Glomerular visceral epithelial cell (primary cell): ENCODE results near the gene HVCN1.

Experiments
- DNase-seq: peaks from one replicate; pipeline ENCODE4 v3.0.0-alpha.2; 2016; ENCODE audit errors: extremely low spot score

The HVCN1 gene

DNA sequence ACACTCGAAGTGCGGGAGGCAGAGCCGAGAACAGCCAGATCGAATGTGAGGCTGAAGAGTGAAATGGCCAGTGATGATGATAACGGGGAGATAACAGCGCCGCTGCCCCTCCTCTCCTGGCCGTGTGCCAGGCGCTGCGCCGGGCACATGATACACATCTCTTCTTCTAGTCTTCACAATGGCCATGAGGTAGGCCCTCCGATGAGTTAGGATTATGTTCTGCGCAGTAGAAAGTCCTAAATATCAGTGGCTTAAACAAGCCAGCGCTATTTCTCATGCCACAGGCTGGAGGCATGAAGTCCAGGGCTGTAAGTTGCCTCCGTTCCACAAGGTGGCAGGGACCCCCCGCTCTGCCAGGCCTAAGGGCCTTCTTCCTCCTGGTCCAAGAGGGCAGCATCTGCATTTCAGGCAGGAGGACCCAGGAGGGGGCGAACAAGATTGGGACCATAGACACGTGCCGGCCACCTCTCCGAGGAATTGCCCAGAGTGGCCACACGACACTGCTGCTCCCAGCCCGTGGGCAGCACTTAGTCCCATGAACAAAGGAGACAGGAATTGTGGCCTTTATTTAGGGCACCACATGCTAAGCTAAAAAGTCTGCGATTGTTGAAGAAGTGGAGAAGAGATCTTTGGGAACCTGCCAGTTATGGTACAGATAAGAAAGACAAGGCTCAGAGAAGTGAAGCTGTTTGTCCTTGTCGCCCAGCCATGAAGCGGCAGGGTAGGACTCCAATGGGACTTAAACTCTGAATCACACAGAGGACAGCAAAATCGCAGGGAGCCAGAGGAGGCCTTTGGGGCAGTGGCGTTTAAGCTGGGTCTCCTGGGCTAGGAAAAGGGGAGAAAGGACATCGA, 10.9 kb upstream of the HVCN1 start:
- no peak for DNase-seq

DNA sequence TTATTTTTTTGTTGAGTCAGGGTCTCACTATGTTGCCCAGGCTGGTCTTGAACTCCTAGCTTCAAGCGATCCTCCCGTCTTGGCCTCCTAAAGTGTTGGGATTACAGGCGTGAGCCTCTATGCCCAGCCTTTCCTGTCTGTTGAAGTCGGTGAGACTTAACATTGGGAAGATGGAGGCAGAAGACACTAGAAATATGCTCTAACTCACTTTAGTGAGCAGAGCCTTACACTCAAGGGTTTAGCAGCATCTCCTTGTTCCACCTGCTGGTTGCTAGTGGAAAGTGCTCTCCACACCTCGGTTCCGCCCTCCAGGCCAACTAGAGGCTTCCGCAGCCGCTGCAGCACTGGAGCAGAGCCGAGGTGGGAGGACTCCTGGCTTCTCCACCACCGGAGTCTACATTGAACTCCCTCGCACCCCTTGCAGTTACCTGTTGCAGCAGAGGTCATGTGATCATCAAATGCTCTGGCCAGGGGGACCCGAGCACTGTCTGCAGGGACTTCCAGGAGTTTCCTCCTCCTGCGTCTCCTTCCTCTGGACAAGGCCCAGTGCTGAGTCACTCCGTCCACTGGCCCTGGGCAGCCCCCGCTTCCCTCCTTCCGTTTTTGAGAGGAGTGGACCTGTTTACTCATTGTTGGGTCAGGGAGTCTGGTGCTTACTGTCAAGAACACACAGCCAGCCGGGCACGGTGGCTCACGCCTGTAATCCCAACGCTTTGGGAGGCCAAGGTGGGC, 9.4 kb upstream of the HVCN1 start:
- DNase-seq, result peak; percentile 73

GRCh38 chr12:110697236-110697635, 8.3 kb upstream of the HVCN1 start:
- no peak for DNase-seq

DNA sequence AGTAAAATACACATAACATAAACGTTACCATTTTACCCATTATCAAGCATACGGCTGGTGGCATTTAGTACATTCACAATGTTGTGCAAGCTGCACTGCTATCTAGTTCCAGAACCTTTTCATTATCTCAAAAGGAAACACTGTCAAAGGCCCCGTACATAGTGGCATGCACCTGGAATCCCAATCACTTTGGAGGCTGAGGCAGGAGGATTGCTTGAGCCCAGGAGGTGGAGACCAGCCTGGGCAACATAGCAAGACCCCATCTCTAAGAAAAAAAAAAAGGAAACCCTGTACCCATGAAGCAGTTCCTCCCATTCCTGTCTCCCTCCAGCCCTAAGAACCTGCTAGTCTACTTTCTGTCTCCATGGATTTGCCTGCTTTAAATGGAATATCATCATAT, 7.4 kb upstream of the HVCN1 start:
- no peak for DNase-seq

GRCh38 chr12:110694330-110694901, 5.5 kb upstream of the HVCN1 start:
- no peak for DNase-seq

DNA sequence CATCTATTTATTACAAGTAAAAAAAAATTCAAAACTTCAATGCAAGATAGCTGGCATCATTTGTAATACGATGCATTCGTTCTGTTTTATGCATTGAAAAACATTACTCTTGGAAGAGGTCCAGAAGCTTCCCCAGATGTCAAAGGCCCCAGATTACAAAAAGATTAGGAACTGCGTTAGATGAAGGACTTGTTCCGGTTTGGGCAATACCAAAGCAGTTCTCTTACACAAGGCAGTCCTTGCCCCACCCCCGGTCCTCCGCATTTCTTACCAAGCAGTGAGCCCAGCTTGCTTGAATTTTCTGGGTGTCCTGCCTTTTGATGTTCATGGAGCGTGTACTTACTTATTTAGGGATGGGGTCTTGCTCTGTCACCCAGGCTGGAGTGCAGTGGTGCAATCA, 4.8 kb upstream of the HVCN1 start:
- DNase-seq, result no peak

GRCh38 chr12:110690127-110690430, 1.2 kb upstream of the HVCN1 start:
- DNase-seq, result no peak

- DNase-seq, result no peak
Observed at GRCh38 chr12:110689281-110690126, 589 bp upstream of the HVCN1 start.

DNA sequence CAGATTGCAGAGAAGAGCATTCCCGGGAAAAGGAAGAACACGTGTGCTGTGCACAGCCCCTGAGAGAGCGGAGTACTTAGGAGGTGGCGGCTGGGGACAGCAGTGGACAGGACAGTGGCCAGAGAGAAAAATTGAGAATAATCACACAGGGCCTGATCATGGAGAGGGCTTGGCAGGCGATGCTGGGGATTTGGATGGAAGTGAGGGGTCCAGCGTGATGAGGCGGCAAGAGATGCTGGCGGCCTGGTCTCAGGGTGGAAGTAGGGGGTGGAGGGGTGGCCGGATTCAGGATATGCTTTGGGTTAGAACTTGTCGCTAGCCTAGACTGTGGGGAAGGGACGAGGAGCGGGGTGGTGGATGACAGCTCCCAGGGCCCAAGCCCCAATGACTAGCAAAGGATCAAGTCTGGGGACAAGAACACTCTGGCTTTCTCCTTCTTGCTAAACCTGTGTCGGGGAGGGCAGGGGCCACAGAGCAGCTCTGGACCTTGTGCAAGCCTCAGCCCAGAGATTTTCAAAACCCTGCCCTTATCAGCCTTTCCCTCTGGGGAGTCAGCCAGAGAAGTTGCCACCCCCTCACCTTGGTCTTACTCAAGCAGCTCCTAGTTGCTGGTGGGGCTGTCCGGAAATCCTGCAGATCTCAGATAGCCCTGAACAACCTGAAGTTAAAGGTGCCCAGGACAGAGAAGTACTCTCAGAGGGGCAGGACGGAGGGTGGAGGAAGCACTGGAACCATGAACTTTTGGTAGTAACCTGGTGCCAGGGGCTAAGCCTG, 1.3 kb downstream of the HVCN1 start:
- no peak for DNase-seq

DNA sequence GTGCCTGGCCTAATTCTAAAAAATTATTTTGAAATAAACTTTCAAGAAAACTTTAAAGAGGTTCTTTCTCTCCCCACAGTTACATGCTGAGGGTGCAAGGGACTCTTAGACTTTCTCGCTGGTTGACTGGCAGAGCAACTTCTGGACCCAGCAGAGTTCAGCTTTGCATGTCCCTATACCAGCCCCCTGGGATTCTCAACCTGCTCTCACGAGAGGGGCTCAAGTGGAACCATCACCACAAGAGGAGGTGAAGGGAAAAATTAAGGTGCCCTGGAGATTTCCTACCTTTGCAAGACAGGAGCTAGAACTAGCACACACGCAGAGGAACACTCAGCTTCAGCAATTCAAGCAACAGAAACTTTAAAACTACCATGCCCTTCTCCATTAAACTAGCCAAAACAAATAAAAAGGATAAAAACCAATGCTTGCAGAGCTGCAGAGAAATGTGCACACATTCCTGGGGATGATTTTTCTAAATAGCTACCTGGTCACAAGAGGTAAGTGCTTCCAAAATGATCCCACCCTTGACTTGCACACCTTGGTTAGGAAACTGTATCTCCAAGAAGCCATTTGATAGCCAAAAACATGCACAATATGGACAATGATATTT, 2.5 kb downstream of the HVCN1 start:
- no peak for DNase-seq

GRCh38 chr12:110684312-110684836, 4.5 kb downstream of the HVCN1 start:
- no peak for DNase-seq

DNA sequence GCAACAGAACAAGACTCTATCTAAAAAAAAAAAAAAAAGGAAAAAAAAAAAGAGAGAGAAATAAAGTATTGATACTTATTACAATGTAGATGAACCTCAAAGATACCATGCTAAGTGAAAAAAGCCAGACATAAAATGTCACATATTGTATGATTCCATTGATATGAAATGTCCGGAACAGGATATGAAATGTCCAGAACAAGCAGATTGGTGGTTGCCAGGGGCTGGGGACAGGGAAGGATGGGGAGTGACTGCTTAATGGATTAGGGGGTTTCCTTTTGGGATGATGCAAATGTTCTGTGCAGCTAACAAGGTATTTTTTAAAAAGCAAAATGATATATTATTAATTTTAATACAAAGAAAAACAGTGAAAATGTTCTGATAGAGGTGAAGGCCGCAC, 5.0 kb downstream of the HVCN1 start:
- DNase-seq, result no peak

- DNase-seq, result no peak
Observed at GRCh38 chr12:110680032-110680431, 8.9 kb downstream of the HVCN1 start.

DNA sequence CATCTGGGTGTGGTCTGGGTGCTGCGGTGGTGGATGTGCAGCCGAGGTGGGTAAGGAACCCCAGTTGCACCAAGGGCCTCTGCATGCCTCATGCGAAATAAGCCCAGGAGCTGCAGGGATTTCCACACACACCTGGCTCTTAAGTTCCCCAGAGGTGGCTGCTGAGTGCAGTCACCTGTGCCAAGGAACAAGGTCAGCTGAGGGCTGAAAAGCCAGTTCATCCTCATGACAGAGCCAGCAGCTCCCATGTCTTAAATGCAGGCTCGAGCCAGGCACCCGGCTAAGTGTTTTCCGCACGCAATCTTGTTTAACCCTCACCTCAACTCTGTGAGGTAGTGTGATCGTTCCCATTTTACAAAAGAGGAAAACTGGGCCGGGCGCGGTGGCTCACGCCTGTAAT, 9.7 kb downstream of the HVCN1 start:
- DNase-seq, result no peak

- no peak for DNase-seq
Observed at GRCh38 chr12:110677982-110678381, 10.9 kb downstream of the HVCN1 start.

GRCh38 chr12:110677206-110677911, 11.6 kb downstream of the HVCN1 start:
- DNase-seq, result no peak

DNA sequence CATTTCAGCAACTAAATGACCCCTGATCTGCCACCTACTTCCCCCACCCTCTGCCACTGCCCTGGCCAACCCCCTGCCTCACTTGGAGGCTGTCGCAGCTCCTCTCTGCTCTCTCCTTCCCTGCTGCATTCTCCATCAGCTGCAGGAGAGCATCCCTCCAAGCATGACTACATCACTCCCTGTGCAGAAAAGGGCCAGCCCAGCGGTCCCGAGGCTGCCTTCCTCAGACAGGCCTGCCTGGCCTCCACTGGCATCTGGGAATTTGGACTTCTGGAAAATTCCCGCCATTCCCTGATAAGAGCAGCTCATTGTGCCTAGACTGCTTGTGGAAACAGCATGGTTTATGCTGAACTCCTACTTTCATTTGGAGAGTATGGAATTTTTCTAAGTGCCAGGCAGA, 12.7 kb downstream of the HVCN1 start:
- no peak for DNase-seq

DNA sequence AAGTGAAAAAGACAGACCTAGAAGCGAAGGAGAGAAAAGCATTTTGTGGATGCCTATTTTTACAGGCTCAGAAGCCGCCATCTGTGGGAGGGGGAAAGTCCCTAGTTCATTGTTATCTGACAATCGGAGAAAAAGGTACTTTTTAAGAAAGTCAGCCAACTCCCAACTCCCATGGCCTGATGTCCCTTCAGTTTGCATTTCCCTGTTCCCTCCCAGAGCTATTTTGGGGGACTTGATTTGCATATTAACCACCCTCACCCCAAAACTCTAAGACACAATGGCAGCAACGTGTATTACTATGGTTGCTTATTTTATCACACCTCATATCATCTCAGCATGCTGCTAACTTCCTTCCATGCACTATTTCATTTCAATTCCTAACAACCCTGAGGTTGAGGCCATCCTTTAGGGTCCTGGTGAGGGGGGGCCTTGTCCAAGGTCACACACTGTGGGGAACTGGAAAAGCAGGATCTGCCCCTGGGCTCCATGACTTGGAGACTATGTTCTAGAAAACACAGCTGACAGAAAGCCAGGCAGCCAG, 18.7 kb downstream of the HVCN1 start:
- no peak for DNase-seq

DNA sequence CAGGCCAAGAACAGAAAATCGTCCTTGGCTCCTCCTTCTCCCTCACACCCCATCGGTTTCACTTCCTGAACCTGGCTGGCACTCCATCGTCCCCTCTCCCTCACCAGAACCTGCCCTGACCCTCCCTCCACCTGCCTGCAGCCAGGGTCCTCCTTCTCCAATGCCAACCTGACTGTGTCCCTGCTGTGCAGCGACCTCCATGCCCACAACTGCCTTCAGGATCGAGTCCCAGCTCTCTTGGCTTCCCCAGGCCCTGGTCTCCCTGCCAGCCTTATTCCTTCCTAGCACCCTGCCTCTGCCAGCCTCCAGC, 19.8 kb downstream of the HVCN1 start:
- no peak for DNase-seq
